ENCODE data around the gene DDHD1. TPM values are rescaled to one million over a fixed set of nuclear protein-coding genes. Genes with fewer than 3 reads are reported as not detected.

Gene DDHD1
- polyA plus RNA-seq, 1 donor (not counting 4 experiments of a cell fraction or from before 2014, with no cell fraction given) = 10.4 TPM

- no peak overlapping the region for H3K27ac ChIP-seq (ENCODE audit: control insufficient read depth, insufficient read depth, low read length)
- no peak for FAIRE-seq
- DNase-seq (ENCODE audit: low read depth, low spot score) = no peak
- peaks cover 7% of the 10 kb centered on the region for H3K79me2 ChIP-seq (ENCODE audit: control insufficient read depth, insufficient read depth, low read length)
- no peak overlapping the region for H2AFZ ChIP-seq (ENCODE audit: control insufficient read depth, low read length)
- H3K9ac ChIP-seq (ENCODE audit: control insufficient read depth, extremely low read depth, insufficient read depth, low read length) = no peak overlapping the region
- H3K27me3 ChIP-seq (ENCODE audit: control insufficient read depth, extremely low read depth, insufficient read depth, low read length) = no peaks in the 10 kb centered on the region
- H3K4me3 ChIP-seq (ENCODE audit: control insufficient read depth in 2 of 3, extremely low read depth in 1 of 3, insufficient read depth in 2 of 3, low read depth in 1 of 3, low read length in 3 of 3) = no peak overlapping the region
- dilution Hi-C loops (cut with MboI; ENCODE audit: extremely low pct_ligation_motif_present, low sequenced_read_pairs) = no loop called here
- TF ChIP-seq EZH2 (IDR thresholded peaks at IDR 0.05; ENCODE audit: low read length) (no peak), CTCF (optimal IDR thresholded peaks at IDR 0.05 in 1 of 3, IDR thresholded peaks at IDR 0.05 in 1 of 3, conservative IDR thresholded peaks at IDR 0.05 in 1 of 3; ENCODE audit: extremely low read depth in 1 of 3, insufficient read depth in 2 of 3, low read length in 3 of 3) (no peak)
- H3K4me1 ChIP-seq (ENCODE audit: control insufficient read depth, extremely low read depth, insufficient read depth, low read length) = no peaks in the 10 kb centered on the region
- no peaks in the 10 kb centered on the region for H4K20me1 ChIP-seq (ENCODE audit: control insufficient read depth, extremely low read depth, insufficient read depth, low read length)
- H3K36me3 ChIP-seq (ENCODE audit: control insufficient read depth in 2 of 2, extremely low read depth in 1 of 2, insufficient read depth in 2 of 2, low read length in 2 of 2) = no peaks in the 10 kb centered on the region
- no peak overlapping the region for H3K4me2 ChIP-seq (ENCODE audit: control insufficient read depth, extremely low read depth, insufficient read depth, low read depth, low read length)
- no peaks in the 10 kb centered on the region for H3K9me3 ChIP-seq (ENCODE audit: control insufficient read depth, low read depth, low read length)
- H3K9me1 ChIP-seq (ENCODE audit: control insufficient read depth, extremely low read depth, insufficient read depth, low read length) = no peaks in the 10 kb centered on the region
Observed at GRCh38 chr14:53128303-53129028, 24.7 kb downstream of the DDHD1 start.

GRCh38 chr14:53127832-53128231 lies 25.3 kb downstream of the DDHD1 start:
- H2AFZ ChIP-seq (ENCODE audit: control insufficient read depth, low read length) = no peak overlapping the region
- FAIRE-seq (no peak), DNase-seq (ENCODE audit: low read depth, low spot score) (no peak)
- H3K4me2 ChIP-seq (ENCODE audit: control insufficient read depth, extremely low read depth, insufficient read depth, low read depth, low read length) = no peak overlapping the region
- H3K36me3 ChIP-seq (ENCODE audit: control insufficient read depth in 2 of 2, extremely low read depth in 1 of 2, insufficient read depth in 2 of 2, low read length in 2 of 2) = no peaks in the 10 kb centered on the region
- no peaks in the 10 kb centered on the region for H4K20me1 ChIP-seq (ENCODE audit: control insufficient read depth, extremely low read depth, insufficient read depth, low read length)
- H3K9me3 ChIP-seq (ENCODE audit: control insufficient read depth, low read depth, low read length) = no peaks in the 10 kb centered on the region
- H3K9me1 ChIP-seq (ENCODE audit: control insufficient read depth, extremely low read depth, insufficient read depth, low read length) = no peaks in the 10 kb centered on the region
- no peak for TF ChIP-seq CTCF (optimal IDR thresholded peaks at IDR 0.05 in 1 of 3, IDR thresholded peaks at IDR 0.05 in 1 of 3, conservative IDR thresholded peaks at IDR 0.05 in 1 of 3; ENCODE audit: extremely low read depth in 1 of 3, insufficient read depth in 2 of 3, low read length in 3 of 3)
- no peak for TF ChIP-seq EZH2 (IDR thresholded peaks at IDR 0.05; ENCODE audit: low read length)
- no peak overlapping the region for H3K27ac ChIP-seq (ENCODE audit: control insufficient read depth, insufficient read depth, low read length)
- H3K9ac ChIP-seq (ENCODE audit: control insufficient read depth, extremely low read depth, insufficient read depth, low read length) = no peak overlapping the region
- H3K27me3 ChIP-seq (ENCODE audit: control insufficient read depth, extremely low read depth, insufficient read depth, low read length) = no peaks in the 10 kb centered on the region
- H3K4me3 ChIP-seq (ENCODE audit: control insufficient read depth in 2 of 3, extremely low read depth in 1 of 3, insufficient read depth in 2 of 3, low read depth in 1 of 3, low read length in 3 of 3) = no peak overlapping the region
- H3K79me2 ChIP-seq (ENCODE audit: control insufficient read depth, insufficient read depth, low read length) = peaks cover 7% of the 10 kb centered on the region
- H3K4me1 ChIP-seq (ENCODE audit: control insufficient read depth, extremely low read depth, insufficient read depth, low read length) = no peaks in the 10 kb centered on the region
- dilution Hi-C loops (cut with MboI; ENCODE audit: extremely low pct_ligation_motif_present, low sequenced_read_pairs) = no loop called here
